ENCODE results near the gene FAM50A.
"Not testable (repeated sequence)": the region's sequence is repeated elsewhere in the genome, so short reads cannot be mapped to it uniquely, and the experiment has no call there.

The FAM50A gene

DNA sequence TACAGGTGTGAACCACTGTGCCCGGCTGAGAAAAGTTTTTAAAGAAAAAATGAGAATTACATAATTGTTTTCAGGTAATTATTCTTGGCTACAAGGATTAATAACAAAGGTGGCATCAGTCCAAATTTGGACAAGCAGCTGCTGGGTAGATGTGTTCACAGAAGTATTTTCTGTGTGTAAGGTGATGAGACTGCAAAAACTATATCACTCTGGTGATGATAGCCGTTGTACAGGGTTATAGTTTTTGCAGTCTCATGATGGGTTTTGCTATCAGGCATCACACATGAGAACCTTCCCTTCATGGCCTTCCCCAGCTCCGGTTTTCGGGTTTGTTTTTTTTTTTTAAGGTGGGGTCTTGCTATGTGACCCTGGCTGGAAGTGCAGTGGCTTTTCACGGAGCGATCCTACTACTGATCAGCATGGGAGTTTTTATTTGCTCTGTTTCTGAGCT, 51.6 kb downstream of the FAM50A start:
- no peaks in the 10 kb centered on the region for H3K27me3 Mint-ChIP-seq (ENCODE audit: low read depth, poor library complexity)
- peaks cover 51% of the 10 kb centered on the region for H3K9me3 Mint-ChIP-seq
- no peak overlapping the region for H3K4me3 Mint-ChIP-seq
- no peak for DNase-seq
- H3K4me1 Mint-ChIP-seq = peaks cover 8% of the 10 kb centered on the region
- H3K27ac Mint-ChIP-seq = no peak overlapping the region
- TF ChIP-seq, protein P1, sequence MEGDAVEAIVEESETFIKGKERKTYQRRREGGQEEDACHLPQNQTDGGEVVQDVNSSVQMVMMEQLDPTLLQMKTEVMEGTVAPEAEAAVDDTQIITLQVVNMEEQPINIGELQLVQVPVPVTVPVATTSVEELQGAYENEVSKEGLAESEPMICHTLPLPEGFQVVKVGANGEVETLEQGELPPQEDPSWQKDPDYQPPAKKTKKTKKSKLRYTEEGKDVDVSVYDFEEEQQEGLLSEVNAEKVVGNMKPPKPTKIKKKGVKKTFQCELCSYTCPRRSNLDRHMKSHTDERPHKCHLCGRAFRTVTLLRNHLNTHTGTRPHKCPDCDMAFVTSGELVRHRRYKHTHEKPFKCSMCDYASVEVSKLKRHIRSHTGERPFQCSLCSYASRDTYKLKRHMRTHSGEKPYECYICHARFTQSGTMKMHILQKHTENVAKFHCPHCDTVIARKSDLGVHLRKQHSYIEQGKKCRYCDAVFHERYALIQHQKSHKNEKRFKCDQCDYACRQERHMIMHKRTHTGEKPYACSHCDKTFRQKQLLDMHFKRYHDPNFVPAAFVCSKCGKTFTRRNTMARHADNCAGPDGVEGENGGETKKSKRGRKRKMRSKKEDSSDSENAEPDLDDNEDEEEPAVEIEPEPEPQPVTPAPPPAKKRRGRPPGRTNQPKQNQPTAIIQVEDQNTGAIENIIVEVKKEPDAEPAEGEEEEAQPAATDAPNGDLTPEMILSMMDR (IDR thresholded peaks at IDR 0.05) = no peak
- H3K36me3 Mint-ChIP-seq (ENCODE audit: low read depth) = no peaks in the 10 kb centered on the region

GRCh38 chrX:154496591-154497137, 52.7 kb downstream of the FAM50A start:
- not testable (repeated sequence) for H3K36me3 Mint-ChIP-seq (ENCODE audit: low read depth); H3K4me3 Mint-ChIP-seq; H3K27me3 Mint-ChIP-seq (ENCODE audit: low read depth, poor library complexity); DNase-seq; H3K27ac Mint-ChIP-seq; H3K4me1 Mint-ChIP-seq
- peaks cover 47% of the 10 kb centered on the region for H3K9me3 Mint-ChIP-seq
